COLO829 (cell line): ENCODE measurements around the gene MTMR2.
A peak's percentile ranks its signal among the peaks of the same experiment; 100 is the strongest.
"Not testable (repeated sequence)": the region's sequence is repeated elsewhere in the genome, so short reads cannot be mapped to it uniquely, and the experiment has no call there.

ENCODE experiments used
- DNase-seq: peaks from one replicate; pipeline ENCODE4 v3.0.0; 2012; ENCODE audit warnings: low spot score

Gene MTMR2

DNA sequence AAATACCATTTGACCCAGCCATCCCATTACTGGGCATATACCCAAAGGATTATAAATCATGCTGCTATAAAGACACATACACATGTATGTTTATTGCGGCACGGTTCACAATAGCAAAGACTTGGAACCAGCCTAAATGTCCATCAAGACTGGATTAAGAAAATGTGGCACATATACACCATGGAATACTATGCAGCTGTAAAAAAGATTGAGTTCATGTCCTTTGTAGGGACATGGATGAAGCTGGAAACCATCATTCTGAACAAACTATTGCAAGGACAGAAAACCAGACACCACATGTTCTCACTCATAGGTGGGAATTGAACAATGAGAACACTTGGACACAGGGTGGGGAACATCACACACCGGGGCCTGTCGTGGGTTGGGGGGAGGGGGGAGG lies 112.9 kb downstream of the MTMR2 start:
- DNase-seq, result not testable (repeated sequence)

- DNase-seq, result not testable (repeated sequence)
Observed at GRCh38 chr11:95806464-95806863, 117.4 kb downstream of the MTMR2 start.

GRCh38 chr11:95805869-95806268 lies 118.0 kb downstream of the MTMR2 start:
- no peak for DNase-seq

DNA sequence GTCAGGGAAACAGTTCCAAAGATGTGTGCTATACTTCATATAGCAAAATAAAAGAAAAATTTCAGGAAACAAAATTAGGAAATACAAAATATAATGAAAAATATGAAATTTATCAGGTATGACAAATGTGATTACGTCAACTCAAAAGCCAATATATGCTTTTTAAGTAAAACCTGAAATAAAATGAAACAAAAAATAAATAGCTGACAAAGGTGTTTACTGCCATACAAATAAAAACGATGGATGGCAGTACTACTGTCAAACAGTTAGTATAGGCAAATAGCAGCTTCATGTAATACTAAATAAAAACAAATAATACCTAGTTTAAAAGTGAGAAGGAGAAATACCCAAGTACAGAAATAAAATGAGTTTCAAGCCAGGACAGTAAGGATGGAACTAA lies 119.9 kb downstream of the MTMR2 start:
- DNase-seq, result no peak

DNA sequence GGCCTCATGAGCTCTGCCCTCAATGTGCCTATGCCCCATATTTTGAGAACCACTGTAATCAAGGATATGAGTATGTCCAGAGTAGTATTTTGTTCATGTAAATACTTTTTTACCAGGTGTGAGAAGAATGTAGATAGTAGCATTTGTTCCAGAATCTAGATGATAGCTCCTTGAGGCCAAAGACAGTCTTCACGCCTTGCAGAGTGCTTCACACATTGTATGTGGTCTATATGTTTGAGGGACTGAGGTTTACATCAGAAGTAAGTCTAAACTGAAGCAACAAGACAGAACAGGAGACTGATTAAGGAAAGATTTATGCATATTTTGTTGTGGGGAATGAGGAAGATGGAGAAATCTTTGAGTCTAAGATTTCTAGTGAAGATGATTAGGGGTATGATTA lies 121.1 kb downstream of the MTMR2 start:
- DNase-seq, result no peak

DNA sequence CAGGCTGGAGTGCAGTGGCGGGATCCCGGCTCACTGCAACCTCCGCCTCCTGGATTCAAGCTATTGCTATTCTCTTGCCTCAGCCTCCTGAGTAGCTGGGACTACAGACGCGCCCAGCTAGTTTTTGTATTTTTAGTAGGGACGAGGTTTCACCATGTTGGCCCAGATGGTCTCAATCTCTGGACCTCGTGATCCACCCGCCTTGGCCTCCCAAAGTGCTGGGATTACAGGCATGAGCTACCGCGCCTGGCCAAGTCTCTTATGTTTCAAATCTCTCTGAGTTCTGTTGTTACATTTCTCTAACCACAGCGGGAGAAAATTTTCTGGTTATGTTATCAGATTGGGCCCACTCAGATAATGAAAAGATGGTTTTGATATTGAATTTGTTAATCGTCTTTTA lies 123.5 kb downstream of the MTMR2 start:
- DNase-seq, result no peak

- DNase-seq, result no peak
Observed at GRCh38 chr11:95799546-95799945, 124.4 kb downstream of the MTMR2 start.

DNA sequence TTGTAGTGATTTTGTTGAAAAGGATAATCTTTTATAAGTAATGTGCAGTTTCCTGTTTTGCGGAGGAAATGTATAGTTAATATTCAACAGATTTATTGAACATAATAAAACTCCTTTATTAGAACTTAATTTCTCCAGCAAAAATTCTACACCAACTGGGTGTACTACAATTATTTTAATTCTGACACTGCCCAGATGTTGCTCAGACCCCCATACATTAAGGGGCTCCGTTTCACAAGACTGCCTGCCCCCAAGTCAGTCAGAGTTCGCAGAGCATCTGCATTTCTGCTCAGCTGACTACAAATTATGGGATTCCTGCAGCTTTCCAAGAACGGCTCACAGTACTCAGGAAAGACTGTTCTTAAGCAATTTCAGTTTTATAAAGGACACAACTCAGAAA lies 127.4 kb downstream of the MTMR2 start:
- no peak for DNase-seq

DNA sequence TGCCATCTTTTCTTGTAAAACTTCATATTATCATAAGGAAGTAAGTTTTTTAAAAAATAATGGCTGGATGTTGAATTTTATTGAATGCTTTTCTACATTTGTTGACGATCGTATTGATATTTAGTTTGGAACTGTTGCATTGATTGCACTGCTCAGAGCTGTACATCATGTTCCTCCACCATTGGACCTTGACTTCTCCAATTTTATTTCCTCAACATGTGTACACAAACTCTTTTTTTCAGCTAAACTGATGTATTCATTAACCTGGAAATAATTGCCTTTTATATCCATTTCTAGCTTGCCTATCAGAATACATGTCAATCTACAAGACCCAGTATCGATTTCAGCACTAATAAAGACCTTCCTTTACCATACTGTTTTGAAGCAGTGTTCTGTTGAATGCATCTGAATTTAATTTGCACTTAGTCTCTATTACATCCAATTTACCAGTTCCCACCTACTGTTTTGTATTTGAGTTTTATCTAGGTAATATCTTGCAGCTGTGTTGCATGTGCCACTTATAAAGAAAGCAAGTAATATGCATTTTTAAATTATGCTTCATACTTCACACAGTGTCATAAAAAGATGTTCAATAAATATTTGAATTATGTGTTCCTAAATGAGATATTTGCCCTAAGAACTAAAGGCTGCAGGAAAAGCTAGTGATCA lies 128.1 kb downstream of the MTMR2 start:
- DNase-seq, result no peak

DNA sequence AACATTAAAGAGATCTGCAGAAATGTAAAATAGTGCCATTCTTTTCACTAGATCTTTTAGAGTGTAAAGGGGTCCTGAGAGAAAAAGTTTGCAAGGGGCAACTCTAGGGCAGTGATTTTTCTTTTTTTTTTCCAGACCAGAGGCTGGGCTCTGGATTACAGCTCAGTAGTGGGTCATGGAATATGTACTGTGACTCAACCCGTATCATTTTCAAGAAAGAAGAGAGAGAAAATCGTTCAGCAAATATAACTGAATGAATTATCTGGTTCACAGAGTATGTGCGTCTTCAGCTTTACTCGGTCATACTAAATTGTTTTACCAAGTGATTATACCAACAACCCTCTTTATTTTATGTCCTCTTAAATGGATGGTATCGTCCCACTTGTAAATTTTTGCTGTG lies 129.8 kb downstream of the MTMR2 start:
- no peak for DNase-seq

DNA sequence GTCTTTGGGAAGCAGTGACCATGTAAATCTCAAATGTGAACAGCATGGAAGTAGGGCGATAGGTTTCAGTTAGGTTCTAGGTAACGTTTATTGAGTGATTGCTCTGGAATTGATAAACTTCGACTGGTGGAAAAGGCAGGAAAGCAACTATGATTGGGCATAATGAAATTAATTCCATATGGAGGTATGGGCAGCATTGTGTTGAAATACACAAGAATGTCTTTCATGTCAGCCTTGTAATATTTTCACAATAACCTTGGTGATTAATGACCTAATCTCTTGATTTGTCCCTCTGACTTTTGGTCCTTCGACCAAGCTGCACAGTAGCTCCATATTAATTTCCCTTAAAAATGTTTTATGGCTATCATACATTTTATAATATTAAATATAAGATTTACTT lies 130.8 kb downstream of the MTMR2 start:
- DNase-seq, result no peak

DNA sequence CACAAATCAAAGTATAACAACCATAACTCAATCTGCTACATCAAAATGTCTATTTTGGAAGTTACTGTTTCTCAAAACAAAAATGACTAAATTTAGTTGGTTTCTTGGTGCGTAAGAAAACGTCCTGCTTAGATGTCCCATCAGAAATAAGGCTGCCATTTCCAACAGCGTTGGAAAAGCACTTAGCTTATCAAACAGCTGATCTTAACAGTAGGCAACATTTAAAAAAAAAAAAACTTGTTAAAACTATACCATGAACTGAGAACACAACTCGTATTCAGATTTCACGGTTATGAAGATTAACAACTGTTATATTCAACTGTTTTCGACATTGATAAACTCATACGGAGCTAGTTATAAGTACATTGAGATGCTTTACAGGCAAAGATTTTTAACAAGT lies 131.2 kb downstream of the MTMR2 start:
- no peak for DNase-seq

DNA sequence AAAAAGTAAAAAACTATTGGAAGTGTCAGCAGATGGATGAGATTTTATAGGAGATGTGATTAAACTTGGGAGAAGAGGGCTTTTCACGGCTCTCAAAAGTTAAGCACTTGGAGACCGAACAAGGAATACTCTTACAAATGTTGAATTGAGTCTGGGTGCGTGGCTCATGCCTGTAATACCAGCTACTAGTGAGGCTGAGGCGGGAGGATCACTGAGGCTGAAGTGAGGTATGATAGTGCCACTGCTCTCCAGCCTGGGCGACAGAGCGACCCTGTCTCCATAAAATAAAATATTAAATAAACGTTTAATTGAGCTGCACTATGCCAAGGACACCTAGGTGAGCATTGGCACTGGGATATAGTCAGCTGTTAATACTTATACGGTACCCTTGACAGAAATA lies 131.7 kb downstream of the MTMR2 start:
- no peak for DNase-seq

DNA sequence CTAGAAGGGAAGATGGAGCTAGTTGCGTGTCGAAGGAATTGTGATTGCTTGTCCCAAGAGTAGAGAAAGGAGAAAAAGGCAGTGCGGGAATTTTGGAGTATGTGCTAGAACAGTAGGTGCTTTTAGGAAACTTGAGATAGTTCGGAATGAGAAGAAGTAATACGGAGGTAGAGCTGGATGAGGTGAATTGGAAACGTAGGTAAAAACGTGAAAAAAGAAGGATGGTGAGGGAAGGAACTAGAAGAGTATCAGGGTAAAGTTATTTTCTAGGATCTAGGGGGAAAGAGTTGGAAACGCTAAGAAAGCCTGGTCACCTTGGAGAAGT lies 132.2 kb downstream of the MTMR2 start:
- no peak for DNase-seq

- peak; percentile 40 for DNase-seq
Observed at GRCh38 chr11:95790933-95791708, 132.8 kb downstream of the MTMR2 start.

DNA sequence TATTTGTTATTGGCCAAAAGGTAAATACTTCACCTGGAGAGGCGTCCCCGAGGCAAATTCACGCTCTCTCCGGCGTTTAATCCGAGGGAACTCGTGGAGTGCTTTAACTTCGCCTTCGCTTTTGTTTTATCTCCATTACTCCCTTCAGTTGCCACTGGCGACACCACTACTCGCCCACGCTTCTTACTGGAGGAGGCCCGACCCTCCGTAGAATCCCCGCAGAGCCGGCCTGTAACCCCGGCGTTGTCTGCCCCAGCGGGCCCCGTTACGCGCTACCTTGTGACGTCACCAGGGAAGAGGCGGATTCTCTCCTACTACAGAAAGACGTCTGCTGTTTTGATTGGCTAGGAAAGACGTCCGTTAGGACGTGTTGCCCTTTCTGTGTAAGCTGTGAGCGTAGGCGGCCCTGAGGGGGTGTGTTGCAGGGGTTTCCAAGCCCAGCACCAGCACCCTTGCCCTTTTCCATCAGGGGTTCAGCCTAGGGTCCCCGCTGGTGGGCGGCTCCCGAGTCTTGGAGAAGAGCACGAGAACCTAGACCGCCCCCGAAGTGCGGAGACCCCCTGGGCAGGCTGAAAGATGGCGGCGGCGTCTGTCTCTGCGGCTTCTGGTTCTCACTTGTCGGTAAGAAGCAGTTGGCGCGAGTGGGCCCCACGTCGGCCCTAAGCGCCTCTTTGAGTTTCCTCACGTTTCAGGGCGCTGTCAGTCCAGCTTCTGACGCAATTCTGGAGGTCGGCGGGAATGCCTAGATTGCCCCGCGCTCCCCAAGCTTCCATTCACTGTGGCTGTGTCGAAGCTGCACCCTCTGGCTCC lies 133.6 kb downstream of the MTMR2 start, which contains the start of gene CEP57:
Gene CEP57, plus strand, starts transcription at position 376 of the 810 bp plus-strand sequence. Its CDS starts 201 bp downstream, at position 577.
- DNase-seq, result peak; percentile 93

DNA sequence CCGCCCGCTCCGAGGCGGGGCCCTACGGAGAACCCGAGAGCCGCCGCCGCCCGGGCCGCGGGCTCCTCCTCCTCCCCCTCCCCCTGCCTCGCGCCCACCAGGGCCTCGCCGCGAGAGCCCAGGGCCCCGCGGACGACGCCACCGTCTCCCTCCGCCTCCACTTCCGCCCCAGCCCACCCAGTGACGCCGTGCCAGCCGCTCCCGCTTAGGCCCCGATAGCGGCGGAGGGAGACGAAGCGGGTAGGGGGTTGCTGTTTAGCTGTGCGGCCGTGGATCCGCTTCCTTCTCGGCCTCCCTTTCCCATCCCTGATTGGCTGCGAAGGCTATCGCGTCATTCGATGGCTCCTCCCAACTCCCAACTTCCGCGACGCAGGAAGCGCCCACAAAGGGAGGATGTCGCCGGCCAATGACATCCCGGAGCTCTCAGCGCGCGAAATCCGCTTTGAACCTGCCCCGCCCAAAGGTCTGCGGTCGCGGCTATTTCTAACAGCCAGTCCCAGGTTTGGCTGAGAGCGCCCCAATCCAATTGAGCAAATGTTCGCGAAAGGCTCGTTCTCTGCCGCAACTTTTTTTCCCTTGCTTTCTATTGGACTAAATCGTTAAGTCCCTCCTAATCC lies 134.3 kb downstream of the MTMR2 start, which contains the start of gene FAM76B:
Gene FAM76B, minus strand, starts transcription at position 277 of the 617 bp plus-strand sequence. CDS start 304 bp downstream, outside the sequence.
- DNase-seq, result peak; percentile 93

- peak; percentile 24 for DNase-seq
Observed at GRCh38 chr11:95788921-95789505, 134.9 kb downstream of the MTMR2 start.
